Smooth muscle cell of the brain vasculature (primary cell): ENCODE data around the gene GPR141.

Experiments
- DNase-seq: peaks from one replicate; pipeline ENCODE4 v3.0.0-alpha.2; 2012; ENCODE audit warnings: low read depth, low spot score

GPR141 gene

DNA sequence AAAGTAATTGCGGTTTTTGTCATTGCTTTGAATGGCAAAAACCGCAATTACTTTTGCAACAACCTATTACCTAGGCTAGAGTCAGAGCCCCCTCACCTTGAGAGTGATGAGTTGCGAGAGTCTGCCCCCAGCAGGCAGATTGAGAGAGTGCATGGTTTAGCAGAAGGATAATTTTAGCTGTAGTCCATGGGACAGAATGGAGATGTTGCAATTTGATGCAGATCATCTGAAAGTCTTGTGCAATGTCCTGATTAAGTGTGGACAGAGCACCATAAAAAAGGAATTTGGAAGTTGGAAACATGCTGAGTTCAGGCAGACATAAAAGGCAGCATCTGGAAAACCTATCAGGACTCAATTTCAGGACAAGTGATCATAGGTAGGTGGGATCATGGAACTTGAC lies 48.7 kb downstream of the GPR141 start:
- DNase-seq = no peak

DNA sequence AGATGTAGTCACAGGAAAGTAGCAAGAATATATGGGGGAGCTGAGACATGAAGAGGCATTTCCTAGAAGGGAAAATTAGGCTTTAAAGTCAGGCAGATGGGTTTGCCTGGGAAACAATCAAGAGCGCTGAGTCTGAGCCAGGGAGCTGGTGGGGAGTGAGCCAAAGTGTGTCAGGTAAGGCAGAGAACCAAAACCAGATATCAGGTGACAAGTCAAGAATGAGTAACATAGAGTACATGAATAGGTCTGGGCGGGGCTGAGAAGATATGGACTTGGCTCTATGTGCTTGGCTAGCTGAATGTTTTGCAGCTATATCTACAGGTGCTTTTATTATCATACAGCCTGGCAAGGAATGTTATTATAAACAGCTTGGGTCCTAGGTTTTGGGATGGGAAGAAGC lies 49.3 kb downstream of the GPR141 start:
- DNase-seq = no peak

- DNase-seq = no peak
Measured at GRCh38 chr7:37735196-37735595, 51.6 kb downstream of the GPR141 start.

- no peak for DNase-seq
Measured at GRCh38 chr7:37738321-37738720, 54.8 kb downstream of the GPR141 start.

DNA sequence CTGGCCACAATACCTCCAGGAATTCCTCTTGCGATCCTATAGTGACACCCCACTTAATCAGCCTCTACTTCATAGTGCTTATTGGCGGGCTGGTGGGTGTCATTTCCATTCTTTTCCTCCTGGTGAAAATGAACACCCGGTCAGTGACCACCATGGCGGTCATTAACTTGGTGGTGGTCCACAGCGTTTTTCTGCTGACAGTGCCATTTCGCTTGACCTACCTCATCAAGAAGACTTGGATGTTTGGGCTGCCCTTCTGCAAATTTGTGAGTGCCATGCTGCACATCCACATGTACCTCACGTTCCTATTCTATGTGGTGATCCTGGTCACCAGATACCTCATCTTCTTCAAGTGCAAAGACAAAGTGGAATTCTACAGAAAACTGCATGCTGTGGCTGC lies 56.8 kb downstream of the GPR141 start:
- DNase-seq = no peak

GRCh38 chr7:37741776-37742175 lies 58.2 kb downstream of the GPR141 start:
- DNase-seq = no peak

- DNase-seq = no peak
Measured at GRCh38 chr7:37751096-37751495, 67.5 kb downstream of the GPR141 start.

DNA sequence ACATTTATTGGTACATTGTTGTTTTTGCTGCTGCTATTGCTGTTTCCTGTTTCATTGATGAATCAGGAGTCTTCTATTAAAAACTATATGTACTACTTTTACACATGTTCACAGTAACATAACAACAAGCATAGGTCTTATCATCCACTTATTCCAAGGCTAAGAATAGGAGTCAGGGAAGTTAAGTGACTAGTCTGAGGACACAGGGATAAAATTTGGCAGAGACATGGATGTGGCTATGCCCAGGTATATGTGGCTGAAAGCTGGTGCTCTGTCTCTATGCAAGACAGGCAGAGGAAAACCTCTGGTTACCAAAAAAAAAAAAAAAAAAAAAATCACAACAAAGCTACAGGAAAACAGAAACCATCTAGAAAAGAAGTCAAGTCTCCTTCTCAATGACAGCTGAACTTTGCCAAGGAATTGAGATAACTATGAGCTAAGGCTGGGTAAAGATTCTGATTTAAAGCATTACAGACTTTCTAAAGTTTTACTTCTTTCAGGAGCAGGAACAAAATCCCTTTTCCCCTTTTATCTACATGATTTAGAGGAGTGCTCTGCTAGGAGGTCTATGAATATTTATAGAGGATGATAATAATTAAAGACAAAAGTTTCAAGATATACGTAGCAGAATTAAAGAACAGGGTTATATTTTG lies 70.0 kb downstream of the GPR141 start:
- DNase-seq = no peak

DNA sequence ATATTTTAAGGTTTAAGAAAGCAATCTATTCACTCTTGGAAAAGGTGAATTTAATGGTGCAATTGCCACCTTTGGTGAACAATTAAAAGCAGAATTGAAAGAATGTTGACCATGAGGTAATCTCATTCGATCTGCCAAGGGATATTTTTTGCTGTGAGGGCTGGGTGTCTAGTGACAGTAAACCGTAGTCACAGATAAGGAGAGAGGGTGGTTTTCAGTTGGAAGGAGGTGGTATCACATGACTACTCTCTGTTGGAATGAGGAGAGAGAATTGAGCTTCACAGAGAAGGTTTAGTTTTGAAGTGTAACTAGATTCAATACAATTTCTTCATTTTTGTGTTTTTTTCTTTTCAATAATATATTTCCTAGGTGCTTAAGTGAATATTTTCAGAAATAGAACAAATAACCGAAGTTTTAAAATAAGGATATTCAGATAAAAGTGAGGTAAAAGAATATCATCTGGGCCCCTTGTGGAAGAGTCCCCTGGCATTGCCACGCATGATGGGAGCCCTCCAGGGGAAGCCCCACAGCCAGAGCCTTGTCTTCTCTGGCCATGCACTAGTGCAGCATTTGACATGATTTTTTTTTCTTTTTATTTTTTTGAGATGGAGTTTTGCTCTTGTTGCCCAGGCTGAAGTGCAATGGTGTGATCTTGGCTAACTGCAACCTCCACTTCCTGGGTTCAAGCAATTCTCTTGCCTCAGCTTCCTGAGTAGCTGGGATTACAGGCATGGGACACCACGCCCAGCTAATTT lies 73.4 kb downstream of the GPR141 start:
- DNase-seq = no peak

- DNase-seq = no peak
Measured at GRCh38 chr7:37757563-37757962, 74.0 kb downstream of the GPR141 start.

GRCh38 chr7:37758501-37759045 lies 75.0 kb downstream of the GPR141 start:
- DNase-seq = no peak

- no peak for DNase-seq
Measured at GRCh38 chr7:37759526-37759925, 76.0 kb downstream of the GPR141 start.

GRCh38 chr7:37765421-37765829 lies 81.9 kb downstream of the GPR141 start:
- DNase-seq = no peak

GRCh38 chr7:37765872-37766525 lies 82.4 kb downstream of the GPR141 start:
- DNase-seq = no peak

GRCh38 chr7:37768611-37769010 lies 85.0 kb downstream of the GPR141 start:
- no peak for DNase-seq

- DNase-seq = no peak
Measured at GRCh38 chr7:37769291-37769690, 85.7 kb downstream of the GPR141 start.

DNA sequence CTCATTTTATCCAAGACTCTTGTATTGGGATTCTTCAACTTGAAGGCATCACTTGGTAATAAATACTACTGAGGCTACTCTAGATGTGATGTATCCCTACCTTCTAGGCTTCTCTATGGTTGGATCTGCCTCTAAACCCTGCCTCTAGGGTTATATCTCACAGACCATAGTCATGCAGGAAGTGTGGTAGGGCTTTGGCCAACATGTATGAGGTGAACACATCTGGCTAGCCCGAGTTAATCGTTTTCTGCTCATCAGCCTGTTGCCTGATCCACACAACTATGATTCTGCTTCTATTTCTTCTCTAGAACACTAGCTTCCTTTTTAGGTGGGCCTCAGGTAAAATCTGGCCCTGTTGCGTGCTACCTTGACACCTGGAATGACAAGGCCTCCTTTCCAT lies 86.2 kb downstream of the GPR141 start:
- no peak for DNase-seq

DNA sequence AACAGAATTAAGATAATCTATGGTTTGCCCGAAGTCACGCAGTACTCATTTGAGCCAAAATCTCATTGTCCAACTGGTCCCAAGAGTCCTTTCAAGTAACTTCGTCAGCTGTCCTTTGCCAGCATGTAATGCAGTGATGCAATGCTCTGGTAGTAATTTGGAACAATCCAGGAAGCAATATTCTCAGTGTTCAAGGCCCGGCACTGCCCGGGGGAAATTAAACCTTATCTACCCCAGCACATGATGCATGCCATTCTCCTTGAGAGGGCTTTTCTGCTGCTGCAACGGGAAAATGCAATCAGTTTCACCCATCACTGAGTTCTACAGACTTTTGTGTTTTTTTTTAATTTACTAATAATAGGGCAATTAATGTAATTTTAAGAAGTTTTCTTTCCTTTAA lies 87.3 kb downstream of the GPR141 start:
- DNase-seq = no peak

DNA sequence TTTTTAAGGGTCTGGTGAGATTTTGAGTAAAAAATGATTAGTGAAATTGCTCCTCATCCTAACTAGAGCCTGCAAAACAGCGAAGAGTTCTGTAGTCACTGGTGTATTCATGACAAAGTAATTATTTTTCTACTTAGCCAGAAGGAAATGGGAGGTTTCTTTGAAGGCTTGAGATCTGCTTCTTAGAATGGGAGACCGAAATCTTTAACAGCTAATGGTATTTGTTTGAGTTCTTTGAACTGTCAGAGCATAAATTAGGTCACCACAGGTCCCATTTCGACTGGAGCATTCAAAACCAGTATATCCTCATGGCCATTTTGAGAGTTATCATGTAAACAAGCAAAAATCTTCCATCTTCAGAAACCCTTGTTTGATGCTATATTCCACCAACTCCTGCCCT lies 87.8 kb downstream of the GPR141 start:
- no peak for DNase-seq

DNA sequence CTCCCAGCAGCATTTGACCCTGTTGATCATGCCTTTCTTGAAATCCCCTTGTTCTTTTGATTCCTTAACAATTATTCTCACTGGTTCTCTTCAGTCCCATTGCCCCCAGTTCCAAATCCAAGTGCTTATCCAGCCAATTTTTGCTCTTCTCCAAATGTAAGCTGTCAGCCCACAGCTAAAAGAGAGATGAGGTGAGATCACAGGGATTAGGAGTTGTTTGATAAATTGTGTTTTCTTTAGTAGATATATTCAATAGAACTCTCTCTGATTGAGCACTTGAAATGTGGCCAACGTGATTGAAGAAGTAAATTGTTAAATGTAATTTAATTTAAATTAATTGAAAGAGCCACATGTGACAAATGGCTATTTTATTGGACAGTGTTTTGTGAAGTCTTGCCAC lies 88.2 kb downstream of the GPR141 start:
- no peak for DNase-seq

DNA sequence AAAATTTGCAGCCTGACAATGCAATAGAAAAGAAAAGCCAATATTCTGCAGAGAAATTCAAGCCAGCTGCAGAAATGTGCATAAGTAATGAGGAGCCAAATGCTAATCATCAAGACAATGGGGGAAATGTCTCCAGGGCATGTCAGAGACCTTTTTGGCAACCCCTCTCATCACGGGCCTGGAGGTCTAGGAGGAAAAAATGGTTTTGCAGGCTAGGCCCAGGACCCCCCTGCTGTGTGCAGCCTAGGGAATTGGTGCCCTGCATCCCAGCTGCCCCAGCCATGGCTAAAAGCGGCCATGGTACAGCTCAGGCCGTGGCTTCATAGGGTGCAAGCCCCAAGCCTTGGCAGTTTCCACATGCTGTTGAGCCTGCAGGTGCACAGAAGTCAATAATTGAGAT lies 92.4 kb downstream of the GPR141 start:
- no peak for DNase-seq

GRCh38 chr7:37781156-37781555 lies 97.6 kb downstream of the GPR141 start:
- no peak for DNase-seq

- DNase-seq = no peak
Measured at GRCh38 chr7:37782166-37782565, 98.6 kb downstream of the GPR141 start.
